HT-29 (cell line): ENCODE measurements around the gene DAZAP2. TPM values are rescaled to one million over a fixed set of nuclear protein-coding genes. Genes with fewer than 3 reads are reported as not detected.
"Not testable (repeated sequence)": the region's sequence is repeated elsewhere in the genome, so short reads cannot be mapped to it uniquely, and the experiment has no call there.

Source experiments
- DNase-seq: peaks from one replicate; pipeline ENCODE4 v3.0.0-alpha.2; 2015; ENCODE audit warnings: low spot score
- total RNA-seq: library from RNA; depleted of rRNA; stranded (reverse); fragments of >200 nt; shearing (Covaris generic); gene quantifications from 2 replicates; pipeline ENCODE4 v1.2.3, GENCODE V29; 2014

The DAZAP2 gene
- total RNA-seq, 1 experiment from 2014 or later: 187 TPM

- DNase-seq: no peak
These were observed 21.3 kb upstream of the DAZAP2 start for GRCh38 chr12:51217133-51217967.

GRCh38 chr12:51217968-51218606 is 20.5 kb upstream of the DAZAP2 start, which contains the start of gene POU6F1:
TSS of gene POU6F1 (minus strand) at chr12:51218062. CDS start at chr12:51206836, 11,226 bp downstream.
- peak; percentile 72 for DNase-seq

GRCh38 chr12:51218607-51219161 is 19.9 kb upstream of the DAZAP2 start:
- peak; percentile 57 for DNase-seq

DNA sequence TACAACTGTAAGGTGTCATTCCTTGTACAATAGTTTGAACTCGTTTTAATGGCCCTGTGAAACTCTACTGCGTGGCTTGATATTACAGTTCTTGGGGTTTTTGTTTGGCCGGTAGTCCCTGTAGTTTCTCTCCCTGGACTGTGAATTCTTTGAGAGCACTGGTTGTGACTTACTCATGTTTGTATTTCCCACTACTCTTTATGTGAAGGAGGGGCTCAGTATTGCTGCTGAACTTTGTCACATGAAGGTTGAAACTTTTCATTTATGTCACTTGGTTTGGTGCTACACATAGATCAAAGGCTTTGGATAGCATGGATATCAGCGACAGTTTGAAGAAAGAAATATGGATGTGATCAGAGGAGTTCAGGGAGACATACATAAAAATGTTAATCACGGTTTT is 19.3 kb upstream of the DAZAP2 start:
- no peak for DNase-seq

- DNase-seq: not testable (repeated sequence)
These were observed 18.8 kb upstream of the DAZAP2 start for GRCh38 chr12:51219857-51220256.

- peak; percentile 79 for DNase-seq
These were observed 16.2 kb upstream of the DAZAP2 start for GRCh38 chr12:51222461-51222860.

GRCh38 chr12:51224625-51225024 is 14.0 kb upstream of the DAZAP2 start:
- DNase-seq: no peak

DNA sequence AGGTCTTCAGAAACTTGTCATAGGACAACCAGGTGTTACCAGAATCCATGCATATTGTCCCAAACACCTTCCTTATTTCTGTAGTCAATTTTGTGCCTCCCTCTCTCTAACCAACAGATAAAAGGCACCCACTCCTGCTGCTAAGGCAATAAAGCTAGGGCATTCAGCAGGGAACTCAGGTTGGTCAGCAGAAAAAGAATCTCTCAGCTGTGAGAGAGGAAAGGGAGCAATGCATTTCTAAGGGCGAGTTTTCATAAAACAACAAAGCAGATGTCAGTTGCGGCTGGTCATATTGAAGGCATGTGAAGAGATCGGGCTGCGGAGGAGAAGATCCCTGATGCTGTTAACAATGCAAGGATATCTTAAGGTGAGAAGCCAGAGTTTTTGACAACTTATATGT is 13.4 kb upstream of the DAZAP2 start:
- DNase-seq: no peak

GRCh38 chr12:51225771-51226170 is 12.9 kb upstream of the DAZAP2 start:
- DNase-seq: no peak

DNA sequence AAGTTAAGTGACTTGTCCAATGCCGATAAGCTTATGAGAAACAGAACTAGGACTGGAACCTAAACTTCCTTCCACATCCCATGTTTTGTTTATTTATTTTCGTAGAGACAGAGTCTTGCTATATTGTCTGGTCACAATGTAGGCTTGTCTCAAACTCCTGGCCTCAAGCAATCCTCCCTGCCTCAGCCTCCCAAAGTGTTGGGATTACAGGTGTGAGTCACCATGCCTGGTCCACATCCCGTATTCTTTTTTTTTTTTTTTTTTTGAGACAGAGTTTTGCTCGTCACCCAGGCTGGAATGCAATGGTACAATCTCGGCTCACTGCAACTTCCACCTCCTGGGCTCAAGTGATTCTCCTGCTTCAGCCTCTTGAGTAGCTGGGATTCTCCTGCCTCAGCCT is 11.5 kb upstream of the DAZAP2 start:
- DNase-seq: not testable (repeated sequence)

DNA sequence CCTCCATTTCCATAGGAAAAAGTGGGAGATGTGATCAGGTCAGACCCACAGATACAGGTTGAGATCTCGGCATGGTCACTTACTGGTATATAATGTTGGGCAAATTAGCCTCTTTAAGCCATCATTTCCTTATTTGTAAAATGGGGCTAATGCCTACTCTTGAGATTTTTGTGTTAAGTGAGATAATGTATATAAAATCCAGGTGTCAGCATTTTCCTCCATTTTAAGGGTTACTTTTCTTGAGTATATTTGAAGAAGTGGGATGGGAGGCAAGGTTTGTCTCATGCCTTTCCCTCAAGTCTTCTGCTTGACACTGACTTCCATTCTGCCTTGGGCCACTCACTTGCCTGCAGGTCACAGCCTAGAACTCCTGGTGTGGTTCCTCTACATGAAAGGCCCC is 10.7 kb upstream of the DAZAP2 start:
- DNase-seq: no peak

GRCh38 chr12:51229116-51229809 is 9.4 kb upstream of the DAZAP2 start:
- DNase-seq: no peak

- DNase-seq: no peak
These were observed 6.0 kb upstream of the DAZAP2 start for GRCh38 chr12:51232642-51233041.

DNA sequence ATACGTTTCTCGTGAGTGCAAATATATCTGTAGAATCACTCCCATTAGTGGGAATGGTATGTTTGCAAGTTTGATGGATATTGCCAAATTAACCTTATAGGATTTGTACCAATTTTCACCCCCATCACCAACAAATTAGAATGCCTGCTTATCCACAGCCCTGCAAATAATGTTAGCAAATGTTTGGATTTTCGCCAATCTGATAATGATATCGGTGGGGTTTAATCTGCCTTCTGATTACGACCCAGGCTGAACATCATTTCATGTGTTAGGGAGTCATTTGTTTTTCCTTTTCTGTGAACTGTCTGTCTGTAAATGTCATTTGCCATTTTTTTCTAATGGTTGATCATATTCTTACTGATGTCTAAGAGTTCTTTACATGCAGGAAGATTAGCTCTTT is 4.1 kb upstream of the DAZAP2 start:
- DNase-seq: no peak

DNA sequence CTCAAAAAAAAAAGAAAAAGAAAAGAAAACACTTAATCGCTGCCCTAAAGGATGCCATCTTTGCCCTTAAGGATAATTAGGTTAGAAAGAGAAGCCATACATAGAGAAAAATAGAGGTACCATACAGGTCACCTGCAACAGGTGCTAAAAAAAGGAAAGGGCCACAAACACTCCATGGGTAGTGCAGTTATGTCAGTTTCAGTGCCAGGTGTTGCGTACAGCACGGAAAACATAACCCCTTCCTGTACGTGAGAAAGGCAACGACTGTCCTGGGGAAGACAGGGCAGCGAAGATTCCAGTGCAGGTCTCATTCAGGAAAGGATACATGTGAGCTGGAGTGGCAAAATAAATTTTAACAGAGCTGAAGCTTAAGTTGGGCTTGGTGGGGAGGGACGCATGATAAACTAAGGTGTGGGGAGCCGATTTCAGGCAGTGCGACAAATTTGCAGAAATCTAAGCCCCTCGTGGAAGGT is 553 bp upstream of the DAZAP2 start:
- DNase-seq: no peak

- no peak for DNase-seq
These were observed 2.3 kb downstream of the DAZAP2 start for GRCh38 chr12:51240971-51241370.

DNA sequence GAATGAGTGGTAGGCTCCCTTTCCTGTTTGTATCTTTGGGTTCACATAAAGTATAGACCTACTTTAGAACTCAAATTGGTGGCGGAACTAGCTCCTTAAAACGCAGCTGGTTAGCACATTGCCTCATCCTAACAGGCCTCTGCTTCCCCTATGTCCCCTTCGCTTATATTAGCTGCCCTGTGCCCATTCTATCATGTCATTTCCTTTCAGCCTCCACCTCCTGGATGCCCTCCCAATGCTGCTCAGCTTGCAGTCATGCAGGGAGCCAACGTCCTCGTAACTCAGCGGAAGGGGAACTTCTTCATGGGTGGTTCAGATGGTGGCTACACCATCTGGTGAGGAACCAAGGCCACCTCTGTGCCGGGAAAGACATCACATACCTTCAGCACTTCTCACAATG is 3.5 kb downstream of the DAZAP2 start:
- no peak for DNase-seq

DNA sequence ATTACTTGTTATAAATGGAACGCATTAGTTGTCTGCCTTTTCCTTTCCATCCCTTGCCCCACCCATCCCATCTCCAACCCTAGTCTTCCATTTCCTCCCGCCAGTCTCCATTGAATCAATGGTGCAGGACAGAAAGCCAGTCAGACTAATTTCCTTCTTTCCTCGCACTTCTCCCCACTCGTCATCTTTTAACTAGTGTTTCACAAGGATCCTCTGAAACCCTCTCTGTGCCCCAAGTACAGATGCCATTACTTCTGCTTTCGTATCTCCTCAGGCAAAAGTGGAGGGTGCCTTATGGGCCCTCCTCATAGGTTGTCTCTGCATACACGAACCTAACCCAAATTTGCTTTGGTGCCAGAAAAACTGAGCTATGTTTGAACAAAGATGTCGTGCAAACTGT is 4.2 kb downstream of the DAZAP2 start:
- no peak for DNase-seq

- no peak for DNase-seq
These were observed 5.6 kb downstream of the DAZAP2 start for GRCh38 chr12:51244269-51244668.

DNA sequence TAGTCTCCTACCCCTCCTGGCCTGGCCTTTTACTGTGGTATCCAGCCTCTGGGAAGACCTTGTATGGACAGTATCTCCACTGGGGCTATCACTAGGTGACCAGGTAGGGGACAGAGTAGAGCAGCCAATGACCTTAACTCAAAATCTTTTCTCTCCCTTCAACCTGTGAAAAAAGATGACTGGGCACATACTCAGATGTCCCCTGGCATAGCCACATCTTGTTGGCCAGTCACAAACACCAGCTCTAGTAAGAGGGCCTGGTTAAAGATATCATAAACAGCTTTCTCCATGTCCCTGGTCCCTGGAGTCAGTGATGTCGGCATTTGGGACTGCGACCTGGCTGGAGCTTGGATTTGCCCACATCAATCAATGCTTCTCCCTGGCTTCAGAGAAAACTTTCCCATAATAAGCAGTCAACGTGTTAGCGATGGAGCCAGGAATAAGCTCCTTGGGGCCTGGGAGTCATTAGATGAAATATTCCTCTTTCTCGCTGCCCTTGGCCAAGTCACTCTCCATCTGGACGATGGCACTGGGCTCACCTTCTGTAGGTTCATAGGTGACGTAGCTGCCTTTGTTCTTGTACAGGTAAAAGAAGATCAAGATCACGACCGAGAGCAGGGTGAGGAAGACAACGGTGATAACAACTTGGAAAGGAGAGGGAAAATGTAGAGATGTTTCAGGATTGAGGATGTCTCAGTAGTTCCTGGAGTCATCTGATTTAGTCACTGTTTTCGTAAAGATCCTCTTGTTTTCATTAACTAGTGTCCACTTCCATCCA is 7.0 kb downstream of the DAZAP2 start:
- no peak for DNase-seq

DNA sequence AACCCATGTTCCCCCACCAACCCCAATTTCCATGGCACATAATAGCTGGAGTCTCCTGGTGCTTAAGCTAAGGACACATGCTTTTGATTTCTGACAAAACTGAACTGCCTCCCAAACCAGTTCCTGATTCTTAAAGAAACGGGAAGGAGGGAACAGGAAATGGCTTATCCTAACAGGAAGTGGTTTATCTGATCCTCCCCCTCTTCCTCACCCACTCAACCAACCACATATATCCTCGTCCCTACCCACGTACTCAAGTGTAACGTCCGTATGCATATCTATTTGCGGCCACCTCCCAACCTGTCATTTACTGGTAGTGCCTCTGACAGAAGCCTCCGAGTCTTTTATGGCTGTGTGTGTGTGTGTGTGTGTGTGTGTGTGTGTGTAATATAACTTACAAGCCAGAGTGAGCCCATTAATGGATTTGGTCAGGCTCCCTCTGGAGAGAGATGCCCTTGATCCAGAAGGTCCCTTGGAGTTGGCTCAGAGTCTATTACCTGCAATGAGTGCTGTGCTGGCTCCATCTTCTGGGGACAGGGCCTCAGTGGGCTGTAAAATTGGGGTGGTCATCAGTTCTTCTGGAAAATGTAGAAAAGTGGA is 7.7 kb downstream of the DAZAP2 start:
- DNase-seq: peak; percentile 39
